ENCODE measurements around the gene CYTL1. TPM values are rescaled to one million over a fixed set of nuclear protein-coding genes. Genes with fewer than 3 reads are reported as not detected.

CYTL1 gene
- total RNA-seq, 2 experiments from 2014 or later, result not detected

DNA sequence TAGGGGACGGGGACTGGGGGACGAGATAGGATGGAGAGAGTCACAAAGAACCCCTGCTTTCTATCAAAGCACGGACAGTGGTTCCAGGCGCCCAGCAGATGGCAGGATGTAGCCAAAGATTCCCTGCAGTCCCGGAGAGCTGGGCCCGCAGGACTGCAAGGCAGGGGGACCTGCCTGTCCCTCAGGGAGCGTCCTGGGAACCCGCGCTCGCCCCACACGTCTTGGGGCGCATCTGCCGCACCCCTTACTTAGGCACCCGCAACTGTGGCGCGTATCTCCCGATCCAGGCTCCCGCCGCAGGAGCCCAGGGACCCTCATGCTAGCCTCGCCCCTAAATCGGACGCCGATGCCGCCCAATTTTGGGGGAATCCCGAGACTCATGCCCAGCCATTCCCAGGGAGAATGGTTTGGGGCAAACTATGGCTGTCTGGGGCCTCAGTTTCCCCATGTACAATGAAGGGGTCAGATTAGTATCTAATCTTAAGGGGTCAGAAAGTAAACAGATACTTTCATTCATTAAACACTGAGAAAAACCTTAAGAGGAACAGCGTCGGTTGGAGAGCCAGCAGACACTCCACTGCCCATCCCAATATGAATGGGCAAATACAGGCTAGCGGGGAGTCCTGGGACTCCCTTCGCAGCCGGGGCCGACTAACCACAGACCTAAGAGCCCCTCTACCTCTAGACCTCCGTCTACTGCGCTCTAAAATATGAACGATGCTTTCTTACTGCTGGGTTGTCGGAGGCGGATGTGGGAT, 31.4 kb upstream of the CYTL1 start:
- Mint-ChIP-seq H3K36me3 (ENCODE audit: low read depth) (no peaks in the 10 kb centered on the region), H3K9me3 (no peaks in the 10 kb centered on the region), H3K4me1 (ENCODE audit: low read depth) (peaks cover 13% of the 10 kb centered on the region), H3K27me3 (peaks cover 38% of the 10 kb centered on the region), H3K27ac (no peak overlapping the region), H3K4me3 (peak overlapping the region; percentile 56)
- ATAC-seq, result peak; percentile 56
- TF ChIP-seq, protein P1, sequence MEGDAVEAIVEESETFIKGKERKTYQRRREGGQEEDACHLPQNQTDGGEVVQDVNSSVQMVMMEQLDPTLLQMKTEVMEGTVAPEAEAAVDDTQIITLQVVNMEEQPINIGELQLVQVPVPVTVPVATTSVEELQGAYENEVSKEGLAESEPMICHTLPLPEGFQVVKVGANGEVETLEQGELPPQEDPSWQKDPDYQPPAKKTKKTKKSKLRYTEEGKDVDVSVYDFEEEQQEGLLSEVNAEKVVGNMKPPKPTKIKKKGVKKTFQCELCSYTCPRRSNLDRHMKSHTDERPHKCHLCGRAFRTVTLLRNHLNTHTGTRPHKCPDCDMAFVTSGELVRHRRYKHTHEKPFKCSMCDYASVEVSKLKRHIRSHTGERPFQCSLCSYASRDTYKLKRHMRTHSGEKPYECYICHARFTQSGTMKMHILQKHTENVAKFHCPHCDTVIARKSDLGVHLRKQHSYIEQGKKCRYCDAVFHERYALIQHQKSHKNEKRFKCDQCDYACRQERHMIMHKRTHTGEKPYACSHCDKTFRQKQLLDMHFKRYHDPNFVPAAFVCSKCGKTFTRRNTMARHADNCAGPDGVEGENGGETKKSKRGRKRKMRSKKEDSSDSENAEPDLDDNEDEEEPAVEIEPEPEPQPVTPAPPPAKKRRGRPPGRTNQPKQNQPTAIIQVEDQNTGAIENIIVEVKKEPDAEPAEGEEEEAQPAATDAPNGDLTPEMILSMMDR (IDR thresholded peaks at IDR 0.05), result peak; percentile 48
- CTCF ChIA-PET, result interaction anchor here (1.0 to 1.2 kb wide), 2 partner anchors 15 to 409 kb away, joined by 3 to 4 read pairs; no protein-coding TSS in a partner anchor
- peak; percentile 59 for DNase-seq
- intact Hi-C loops (cut with micrococcal nuclease), result no loop called here
- POLR2A ChIA-PET, result no interaction called here

DNA sequence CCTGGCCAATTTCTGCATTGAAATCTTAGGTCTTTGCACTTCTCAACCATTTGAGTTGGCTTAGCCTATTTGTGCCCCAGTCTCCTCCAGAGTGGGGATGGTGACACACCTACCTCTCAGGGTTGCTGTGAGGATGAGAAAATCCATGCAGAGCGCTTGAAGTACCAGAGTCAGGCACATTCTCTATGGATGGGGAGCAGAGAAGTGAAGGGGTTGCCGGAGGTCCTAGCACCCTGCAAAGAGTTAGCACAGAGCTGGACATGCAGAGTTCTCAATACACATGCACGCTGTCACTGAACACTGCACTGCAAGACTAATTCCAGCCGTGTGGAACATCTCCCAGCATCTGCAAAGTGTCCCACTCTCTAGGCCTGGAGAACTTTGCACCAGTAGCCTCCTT, 29.5 kb upstream of the CYTL1 start:
- peaks cover 13% of the 10 kb centered on the region for H3K4me1 Mint-ChIP-seq (ENCODE audit: low read depth)
- POLR2A ChIA-PET, result no interaction called here
- H3K9me3 Mint-ChIP-seq, result no peaks in the 10 kb centered on the region
- TF ChIP-seq, protein P1 (IDR thresholded peaks at IDR 0.05), result no peak
- intact Hi-C loops (cut with micrococcal nuclease), result no loop called here
- DNase-seq, result no peak
- peaks cover 53% of the 10 kb centered on the region for H3K27me3 Mint-ChIP-seq
- no peak for ATAC-seq
- CTCF ChIA-PET, result no interaction called here
- no peaks in the 10 kb centered on the region for H3K36me3 Mint-ChIP-seq (ENCODE audit: low read depth)
- H3K27ac Mint-ChIP-seq, result no peak overlapping the region
- H3K4me3 Mint-ChIP-seq, result no peak overlapping the region

DNA sequence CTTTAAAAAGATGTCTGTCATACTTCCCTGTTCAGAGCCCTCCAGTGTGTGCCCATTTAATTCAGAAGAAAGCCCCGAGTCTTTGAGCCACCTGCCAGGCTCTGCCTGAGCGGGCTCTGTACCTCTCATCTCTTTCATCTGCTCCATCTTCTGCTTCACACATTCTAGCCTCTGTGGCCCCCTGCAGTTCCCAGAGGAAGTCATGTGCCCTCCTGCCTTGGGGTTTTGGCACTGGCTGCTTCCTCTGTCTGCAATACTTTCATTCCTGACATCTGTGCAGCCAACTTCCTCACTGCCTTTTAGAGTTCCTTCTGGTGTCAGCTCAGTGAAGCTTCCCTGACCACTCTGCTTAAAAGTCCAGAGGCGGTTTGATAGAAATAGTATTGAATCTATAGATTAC, 25.8 kb upstream of the CYTL1 start:
- H3K4me1 Mint-ChIP-seq (ENCODE audit: low read depth), result no peaks in the 10 kb centered on the region
- DNase-seq (no peak), ATAC-seq (no peak)
- CTCF ChIA-PET, result no interaction called here
- peaks cover 30% of the 10 kb centered on the region for H3K27me3 Mint-ChIP-seq
- H3K9me3 Mint-ChIP-seq, result no peaks in the 10 kb centered on the region
- no peaks in the 10 kb centered on the region for H3K36me3 Mint-ChIP-seq (ENCODE audit: low read depth)
- no peak overlapping the region for H3K27ac Mint-ChIP-seq
- TF ChIP-seq, protein P1 (IDR thresholded peaks at IDR 0.05), result no peak
- intact Hi-C loops (cut with micrococcal nuclease), result no loop called here
- POLR2A ChIA-PET, result no interaction called here
- no peak overlapping the region for H3K4me3 Mint-ChIP-seq

DNA sequence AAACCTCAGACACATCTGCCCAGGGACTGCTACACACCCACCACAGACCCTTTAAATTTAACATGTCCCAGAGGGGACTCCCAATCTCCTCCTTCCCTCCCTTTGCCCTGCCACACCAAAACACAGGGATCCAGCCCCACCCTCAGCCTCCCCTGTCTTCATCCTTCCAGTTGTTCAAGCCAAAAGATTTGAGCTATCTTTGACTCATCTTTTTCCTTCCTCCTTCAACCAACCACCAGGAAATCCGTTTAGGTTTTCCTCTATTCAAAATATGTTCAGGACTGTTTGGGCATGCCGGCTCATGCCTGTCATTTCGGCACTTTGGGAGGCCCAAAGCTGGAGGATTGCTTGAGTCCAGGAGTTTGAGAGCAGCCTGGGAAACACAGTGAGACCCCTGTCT, 25.1 kb upstream of the CYTL1 start:
- H3K9me3 Mint-ChIP-seq, result no peaks in the 10 kb centered on the region
- no peak overlapping the region for H3K27ac Mint-ChIP-seq
- DNase-seq, result no peak
- H3K4me1 Mint-ChIP-seq (ENCODE audit: low read depth), result no peaks in the 10 kb centered on the region
- POLR2A ChIA-PET, result no interaction called here
- no peak for ATAC-seq
- intact Hi-C loops (cut with micrococcal nuclease), result no loop called here
- H3K36me3 Mint-ChIP-seq (ENCODE audit: low read depth), result no peaks in the 10 kb centered on the region
- TF ChIP-seq, protein P1 (IDR thresholded peaks at IDR 0.05), result no peak
- CTCF ChIA-PET, result no interaction called here
- peaks cover 27% of the 10 kb centered on the region for H3K27me3 Mint-ChIP-seq
- H3K4me3 Mint-ChIP-seq, result no peak overlapping the region

DNA sequence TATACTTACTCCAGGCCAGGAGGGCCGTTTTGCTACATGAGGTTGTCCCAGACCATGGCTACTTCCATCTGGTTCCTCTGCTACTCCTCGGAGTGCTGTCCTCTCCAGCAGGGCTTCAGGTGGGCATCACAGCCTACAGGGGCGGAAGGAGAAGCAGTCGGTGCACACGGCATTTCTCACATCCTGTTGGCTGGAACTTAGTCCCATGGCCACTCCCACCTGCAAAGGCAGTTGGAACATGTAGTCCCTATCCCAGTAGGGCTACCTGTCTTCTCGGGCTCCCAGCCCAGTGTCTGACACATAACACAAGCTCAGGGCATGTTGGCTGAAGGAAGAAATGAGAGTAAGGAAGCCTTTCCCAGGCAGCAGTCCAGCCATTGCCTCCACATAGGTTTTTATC, 24.3 kb upstream of the CYTL1 start:
- TF ChIP-seq, protein P1 (IDR thresholded peaks at IDR 0.05), result no peak

More for the DNA sequence above, 24.3 kb upstream of the CYTL1 start:
- POLR2A ChIA-PET, result no interaction called here
- intact Hi-C loops (cut with micrococcal nuclease), result no loop called here
- Mint-ChIP-seq H3K27me3 (peaks cover 22% of the 10 kb centered on the region), H3K4me1 (ENCODE audit: low read depth) (no peaks in the 10 kb centered on the region), H3K4me3 (no peak overlapping the region), H3K36me3 (ENCODE audit: low read depth) (no peaks in the 10 kb centered on the region), H3K27ac (no peak overlapping the region), H3K9me3 (no peaks in the 10 kb centered on the region)
- DNase-seq (no peak), ATAC-seq (no peak)
- CTCF ChIA-PET, result no interaction called here
